Melanocyte of skin (primary cell): ENCODE measurements around the gene ALDH1L2. TPM values are rescaled to one million over a fixed set of nuclear protein-coding genes. Genes with fewer than 3 reads are reported as not detected.

Experiments
- total RNA-seq, 2 donors: library from RNA; depleted of rRNA; stranded (reverse); fragments of >200 nt; gene quantifications; 2 replicates each; pipeline ENCODE4 v1.2.3, GENCODE V29; 2012

Gene ALDH1L2
- total RNA-seq = 10 to 100 TPM; 11.7 to 25.1 TPM

DNA sequence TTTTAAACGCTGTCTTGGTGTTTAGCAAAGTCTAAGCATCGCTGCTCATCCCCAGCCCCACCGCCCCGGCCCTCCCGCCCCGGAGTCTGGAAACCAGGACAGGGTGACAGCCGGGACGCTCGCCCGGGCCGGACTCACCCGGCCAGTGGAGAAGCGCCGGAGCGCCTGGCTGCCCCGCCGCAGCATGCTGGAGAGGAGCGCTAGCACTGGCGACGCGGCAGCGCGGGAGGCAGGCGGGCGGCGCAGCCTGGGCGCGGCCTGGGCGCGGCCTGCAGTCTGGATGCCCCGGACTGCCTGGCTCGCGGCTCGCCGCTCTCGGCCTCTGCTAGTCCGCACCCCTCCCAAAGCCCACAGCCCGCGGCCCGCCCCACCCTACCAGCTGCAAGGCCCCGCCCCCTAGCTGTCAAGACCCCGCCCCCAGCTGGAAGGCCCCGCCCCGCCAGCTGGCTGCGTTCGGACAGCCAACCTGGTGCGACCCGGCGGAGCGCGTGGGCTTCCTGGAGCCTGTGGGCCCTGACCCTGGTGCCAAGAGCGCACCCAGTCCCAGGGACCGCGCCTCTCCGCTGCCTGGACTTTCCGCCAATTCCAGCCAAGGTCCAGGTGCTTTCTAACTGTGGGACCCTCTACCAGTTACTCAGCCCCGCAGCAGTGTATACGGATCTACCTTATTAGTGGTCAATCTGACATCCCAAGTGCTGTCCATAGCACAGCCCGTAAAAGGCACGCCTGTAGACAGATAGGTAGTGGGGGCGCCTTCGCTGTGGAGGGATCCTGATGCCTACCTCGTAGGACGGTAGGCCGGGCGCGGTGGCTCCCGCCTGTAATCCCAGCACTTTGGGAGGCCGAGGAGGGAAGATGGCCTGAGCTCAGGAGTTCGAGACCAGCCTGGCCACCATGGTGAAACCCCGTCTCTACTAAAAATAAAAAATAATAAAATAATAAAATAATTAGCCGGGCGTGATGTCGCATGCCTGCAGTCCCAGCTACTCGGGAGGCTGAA, at the start of gene ALDH1L2:
Gene ALDH1L2 (minus strand): TSS at position 208 of the 1,000 bp plus-strand sequence. CDS start 22 bp downstream, at position 186.

DNA sequence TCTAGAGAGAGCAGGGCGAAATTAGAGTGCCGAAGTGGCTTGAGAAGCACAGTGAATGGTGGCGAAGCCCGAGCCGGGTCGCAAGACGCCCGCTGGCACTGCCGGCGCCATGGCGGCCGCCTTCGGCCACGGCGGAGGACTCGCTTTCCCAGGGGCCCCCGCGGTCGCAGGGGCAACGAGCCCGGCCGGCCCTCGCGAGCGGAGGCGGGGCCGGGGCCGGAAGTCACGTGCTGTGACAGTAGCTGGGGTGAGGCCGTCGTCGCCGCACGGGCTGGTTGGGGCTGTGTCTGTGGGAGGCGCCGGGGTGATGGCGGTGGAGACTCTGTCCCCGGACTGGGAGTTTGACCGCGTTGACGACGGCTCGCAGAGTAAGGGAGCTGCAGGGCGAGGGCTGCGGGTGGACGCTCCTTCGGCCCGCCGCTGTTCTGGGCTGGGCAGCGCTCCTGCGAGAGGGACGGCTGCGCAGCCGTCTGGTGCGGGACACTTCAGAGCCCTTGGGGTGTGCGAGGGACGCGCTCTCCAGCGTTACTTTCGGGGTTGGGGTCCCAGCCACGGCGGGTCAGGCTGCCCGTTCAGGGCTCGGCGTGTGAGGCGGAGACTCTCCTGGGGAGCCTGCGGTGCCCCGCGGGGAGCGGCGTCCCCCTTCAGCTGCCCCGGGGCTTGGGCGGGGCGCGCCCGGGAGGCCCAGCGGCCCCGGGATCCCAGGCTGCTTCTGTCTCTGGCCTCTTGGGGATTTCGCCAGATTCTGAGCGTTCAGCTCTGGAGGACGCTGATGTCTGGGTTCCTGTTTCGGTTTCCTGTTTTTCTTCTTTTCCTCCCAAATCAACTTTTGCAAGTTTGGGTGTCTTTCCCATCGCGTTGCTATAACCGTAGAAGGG, 23.5 kb upstream of the ALDH1L2 start, which contains the start of gene WASHC4:
Gene WASHC4 (plus strand): TSS at position 238 of the 878 bp plus-strand sequence. CDS start 70 bp downstream, at position 308.

DNA sequence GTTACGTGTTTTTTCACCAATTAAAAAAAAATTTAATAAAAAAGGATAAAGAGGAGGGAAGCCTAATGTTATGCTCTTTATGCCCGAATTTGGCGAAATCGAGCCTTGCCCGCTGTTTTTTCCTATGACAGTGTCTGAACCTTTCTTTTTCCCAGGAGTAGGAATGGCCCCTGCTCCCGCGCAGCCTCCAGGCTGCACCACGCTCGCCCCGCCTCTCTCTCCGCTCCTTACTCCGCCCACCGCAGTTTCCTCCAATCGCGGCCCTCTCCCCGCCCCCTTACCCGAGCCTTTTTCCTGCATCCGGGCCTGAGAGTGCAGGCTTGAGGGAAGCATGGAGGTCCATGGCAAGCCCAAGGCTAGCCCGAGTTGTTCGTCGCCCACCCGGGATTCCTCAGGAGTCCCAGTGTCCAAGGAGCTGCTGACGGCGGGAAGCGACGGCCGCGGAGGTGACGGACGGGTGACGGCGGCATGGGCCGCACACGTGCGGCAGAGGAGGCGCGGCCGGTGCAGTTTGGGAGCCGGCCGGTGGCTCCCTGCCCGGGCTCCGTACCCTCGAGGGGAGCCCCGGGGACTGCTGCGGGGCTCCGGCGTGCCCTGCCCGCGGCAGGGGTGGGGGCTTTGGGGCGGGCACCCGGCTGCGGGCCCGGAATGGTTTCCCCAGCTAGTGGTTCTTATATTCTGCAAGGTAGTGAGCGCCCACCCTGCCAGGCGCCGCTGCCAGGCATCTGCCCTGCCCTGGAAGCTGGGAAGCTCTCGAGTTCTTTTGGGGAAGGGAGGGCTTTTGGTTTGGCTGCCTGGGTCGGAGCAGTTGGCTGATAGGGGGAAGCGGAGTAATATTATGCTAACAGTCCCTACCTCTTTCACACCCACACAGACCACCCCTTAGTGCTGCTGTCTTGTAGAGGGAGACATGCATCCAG, 98.0 kb downstream of the ALDH1L2 start, which contains the start of gene NOPCHAP1:
Gene NOPCHAP1 (plus strand): TSS at position 295 of the 920 bp plus-strand sequence. CDS start 37 bp downstream, at position 332.

Other genes starting within 250 kb of the ALDH1L2 start
- gene SLC41A2, start 126.2 kb downstream of the ALDH1L2 start, total RNA-seq = 1 to 10 TPM; 3.3 to 7.9 TPM
- 10 to 100 TPM; 12.0 to 21.0 TPM for gene NOPCHAP1, start 98.1 kb downstream of the ALDH1L2 start, total RNA-seq
- gene WASHC4, start 23.3 kb upstream of the ALDH1L2 start, total RNA-seq = 100 to 1,000 TPM; 131 to 166 TPM
- 10 to 100 TPM; 20.0 to 22.0 TPM for gene APPL2, start 151.7 kb upstream of the ALDH1L2 start, total RNA-seq
- 10 to 100 TPM; 20.6 to 46.6 TPM for gene C12orf75, start 246.2 kb upstream of the ALDH1L2 start, total RNA-seq